Keratinocyte (primary cell): ENCODE data around the gene RIMS4.

Experiments
- EZH2 ChIP-seq: IDR thresholded peaks from one replicate; pipeline ENCODE4 v1.6.1; 2012; ENCODE audit warnings: inconsistent platforms, mild to moderate bottlenecking, low read length, moderate library complexity
- TF ChIP-seq, protein P1 (sequence below), 3 experiments: IDR thresholded peaks in 1 of 3; conservative IDR thresholded peaks in 1 of 3; optimal IDR thresholded peaks in 1 of 3; 2 replicates in 2 of 3; 3 replicates in 1 of 3; pipeline versions ENCODE3 to v1.5.1; 2011; ENCODE audit warnings: low read length in 3 of 3, mild to moderate bottlenecking in 3 of 3, moderate library complexity in 2 of 3, control low read depth in 1 of 3, inconsistent platforms in 1 of 3; ENCODE audit not compliant: insufficient read depth in 2 of 3; ENCODE audit errors: extremely low read depth in 1 of 3

DNA sequence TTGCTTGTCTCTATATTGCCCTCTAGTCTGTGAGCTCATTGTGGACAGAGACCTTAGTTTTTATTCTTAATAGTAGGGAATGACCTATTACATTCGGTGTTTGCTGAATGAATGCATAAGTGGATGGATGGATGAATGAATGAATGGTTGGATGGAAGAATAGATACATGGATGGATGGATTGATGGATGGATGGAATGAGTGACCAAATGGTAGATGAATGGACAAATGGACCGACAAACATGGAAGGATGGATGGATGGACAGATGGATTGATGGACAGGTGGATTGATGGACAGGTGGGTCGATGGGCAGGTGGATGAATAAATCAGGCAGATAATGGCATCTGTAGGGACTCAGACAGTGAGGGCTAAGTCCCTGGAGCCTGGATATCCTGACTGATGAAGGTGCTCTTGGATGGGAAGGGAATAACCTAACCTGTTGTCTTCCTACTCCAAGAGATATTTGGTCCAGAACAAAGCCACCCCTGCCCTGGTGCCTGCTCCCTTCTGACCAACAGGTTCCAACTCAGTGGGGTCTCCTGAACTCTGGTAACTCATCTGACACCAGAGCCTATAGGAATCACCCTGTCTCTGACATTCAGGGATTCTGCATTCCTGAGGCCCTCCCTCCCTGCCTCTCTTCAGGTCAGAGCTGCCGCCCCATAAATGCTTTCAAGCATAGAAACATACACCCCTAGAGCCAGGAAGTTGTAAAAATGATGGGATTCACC, 104.8 kb downstream of the RIMS4 start:
- no peak for TF ChIP-seq EZH2
- TF ChIP-seq, protein P1, sequence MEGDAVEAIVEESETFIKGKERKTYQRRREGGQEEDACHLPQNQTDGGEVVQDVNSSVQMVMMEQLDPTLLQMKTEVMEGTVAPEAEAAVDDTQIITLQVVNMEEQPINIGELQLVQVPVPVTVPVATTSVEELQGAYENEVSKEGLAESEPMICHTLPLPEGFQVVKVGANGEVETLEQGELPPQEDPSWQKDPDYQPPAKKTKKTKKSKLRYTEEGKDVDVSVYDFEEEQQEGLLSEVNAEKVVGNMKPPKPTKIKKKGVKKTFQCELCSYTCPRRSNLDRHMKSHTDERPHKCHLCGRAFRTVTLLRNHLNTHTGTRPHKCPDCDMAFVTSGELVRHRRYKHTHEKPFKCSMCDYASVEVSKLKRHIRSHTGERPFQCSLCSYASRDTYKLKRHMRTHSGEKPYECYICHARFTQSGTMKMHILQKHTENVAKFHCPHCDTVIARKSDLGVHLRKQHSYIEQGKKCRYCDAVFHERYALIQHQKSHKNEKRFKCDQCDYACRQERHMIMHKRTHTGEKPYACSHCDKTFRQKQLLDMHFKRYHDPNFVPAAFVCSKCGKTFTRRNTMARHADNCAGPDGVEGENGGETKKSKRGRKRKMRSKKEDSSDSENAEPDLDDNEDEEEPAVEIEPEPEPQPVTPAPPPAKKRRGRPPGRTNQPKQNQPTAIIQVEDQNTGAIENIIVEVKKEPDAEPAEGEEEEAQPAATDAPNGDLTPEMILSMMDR (optimal IDR thresholded peaks at IDR 0.05 in 1 of 3, IDR thresholded peaks at IDR 0.05 in 1 of 3, conservative IDR thresholded peaks at IDR 0.05 in 1 of 3; ENCODE audit: extremely low read depth in 1 of 3, insufficient read depth in 2 of 3, low read length in 3 of 3), result no peak
